ENCODE data around the gene RBP5. TPM values are rescaled to one million over a fixed set of nuclear protein-coding genes. Genes with fewer than 3 reads are reported as not detected.

The RBP5 gene
- total RNA-seq, 1 experiment from 2014 or later = 2.7 TPM

DNA sequence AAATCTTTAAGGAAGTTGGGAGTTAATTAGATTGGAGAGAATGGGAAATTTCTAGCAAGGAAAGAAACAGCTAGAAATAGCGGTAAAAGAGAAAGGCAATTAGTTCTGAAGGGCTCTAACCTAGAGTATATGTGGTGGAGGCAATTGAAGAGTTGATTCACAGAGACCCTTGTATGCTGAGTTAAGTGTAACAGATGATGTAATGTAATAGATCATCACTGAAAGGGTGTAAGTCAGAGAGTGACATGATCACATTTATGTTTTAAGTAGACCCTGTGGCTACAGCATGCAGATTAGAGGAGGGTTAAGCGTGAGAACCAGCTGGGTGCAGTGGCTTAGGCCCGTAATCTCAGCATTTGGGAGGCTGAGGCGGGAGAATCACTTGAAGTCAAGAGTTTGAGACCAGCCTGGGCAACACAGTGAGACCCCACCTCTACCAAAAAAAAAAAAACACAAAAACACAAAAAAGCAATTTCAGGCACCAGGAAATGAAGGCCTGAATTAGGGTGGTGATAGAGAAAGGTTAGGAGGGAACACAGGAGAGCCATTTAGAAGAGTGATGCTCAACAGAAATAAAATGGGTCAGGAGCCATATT lies 3.0 kb downstream of the RBP5 start:
- 100% methylated on average over 1 of the region's 4 CpGs for WGBS (ENCODE audit: extremely low coverage, insufficient read length, low lambda C conversion rate)
- peaks cover 23 to 31% of the 10 kb centered on the region in 2 experiments for H3K4me1 Mint-ChIP-seq
- Histone ChIP-seq H2BK12ac (ENCODE audit: insufficient read length, low read depth, low read length) (no peak overlapping the region), H2BK15ac (ENCODE audit: low read depth, low read length) (no peak overlapping the region), H4K8ac (replicated peaks; ENCODE audit: insufficient read length, low read depth, low read length) (no peak overlapping the region), H2BK120ac (ENCODE audit: low read depth, low read length, poor library complexity, severe bottlenecking) (no peak overlapping the region), H2BK5ac (ENCODE audit: insufficient read length, low read length) (no peak overlapping the region), H3K27ac (ENCODE audit: insufficient read length, low read depth, low read length) (no peak overlapping the region), H3T11ph (ENCODE audit: low read length) (no peak overlapping the region), H3K79me2 (ENCODE audit: insufficient read depth, low read length) (no peaks in the 10 kb centered on the region), H3K18ac (ENCODE audit: insufficient read length, low read depth, low read length) (no peak overlapping the region), H3K9ac (ENCODE audit: extremely low read depth, insufficient read length, low read length) (no peak overlapping the region), H3K79me1 (ENCODE audit: insufficient read depth, low read depth, low read length, poor library complexity, severe bottlenecking) (no peaks in the 10 kb centered on the region), H3K27me3 (ENCODE audit: insufficient read depth, low read length) (no peaks in the 10 kb centered on the region), H2AFZ (ENCODE audit: low read length) (no peak overlapping the region), H3K4ac (ENCODE audit: low read depth, low read length) (no peak overlapping the region), H3K56ac (ENCODE audit: insufficient read length, low read depth, low read length) (no peak overlapping the region), H3K23me2 (ENCODE audit: insufficient read length, low read depth, low read length, poor library complexity, severe bottlenecking) (peaks cover 10% of the 10 kb centered on the region), H4K20me1 (ENCODE audit: control insufficient read depth, insufficient read depth, insufficient read length) (peaks cover 2% of the 10 kb centered on the region), H4K5ac (ENCODE audit: insufficient read length, low read depth, low read length) (no peak overlapping the region), H4K91ac (ENCODE audit: insufficient read length, low read depth, low read length) (no peak overlapping the region), H3K9me3 (ENCODE audit: control insufficient read depth, low read depth, low read length) (no peaks in the 10 kb centered on the region), H2BK20ac (ENCODE audit: low read depth, low read length, poor library complexity, severe bottlenecking) (no peak overlapping the region), H3K4me1 (ENCODE audit: insufficient read depth, low read length) (peaks cover 9% of the 10 kb centered on the region; the same call in 1 of the 2 replicates), H2AK5ac (ENCODE audit: insufficient read length, low read length) (no peak overlapping the region), H3K23ac (ENCODE audit: insufficient read length, low read depth, low read length) (no peak overlapping the region), H3K4me2 (ENCODE audit: insufficient read depth, insufficient read length, low read length) (no peak overlapping the region), H3K14ac (ENCODE audit: insufficient read depth, low read length) (no peak overlapping the region)
- no peak overlapping the region for H3K4me3 Mint-ChIP-seq
- no peaks in the 10 kb centered on the region; a peak in 1 of 7 replicates for H3K36me3 Mint-ChIP-seq (ENCODE audit: insufficient read depth in 1 of 3, low read depth in 3 of 3)
- TF ChIP-seq CTCF (conservative IDR thresholded peaks at IDR 0.05) = no peak
- H3K9me3 Mint-ChIP-seq = no peaks in the 10 kb centered on the region; a peak in 2 of 5 replicates
- no peak for DNase-seq
- H3K27ac Mint-ChIP-seq = no peak overlapping the region
- H3K27me3 Mint-ChIP-seq (ENCODE audit: low read depth) = peaks cover 9% of the 10 kb centered on the region
